ENCODE measurements around the gene SND1.

GRCh38 chr7:127847641-127848040, 195.6 kb downstream of the SND1 start:
- no peak for TF ChIP-seq CTCF (IDR thresholded peaks at IDR 0.05)
- no peak for TF ChIP-seq POLR2A (IDR thresholded peaks at IDR 0.05)

All from right lobe of liver (tissue), 4 donors.